Measurements from ENCODE around the gene COQ8A.
"Not testable (repeated sequence)": the region's sequence is repeated elsewhere in the genome, so short reads cannot be mapped to it uniquely, and the experiment has no call there.

The COQ8A gene

GRCh38 chr1:226953175-226953800, 13.2 kb downstream of the COQ8A start:
- no peak for DNase-seq

- no peak for DNase-seq
Observed at GRCh38 chr1:226954337-226954736, 14.2 kb downstream of the COQ8A start.

- DNase-seq: no peak
Observed at GRCh38 chr1:226954777-226955176, 14.7 kb downstream of the COQ8A start.

- not testable (repeated sequence) for DNase-seq
Observed at GRCh38 chr1:226955857-226956256, 15.8 kb downstream of the COQ8A start.

- no peak for DNase-seq
Observed at GRCh38 chr1:226956942-226957713, 17.0 kb downstream of the COQ8A start.

GRCh38 chr1:226957714-226958113, 17.6 kb downstream of the COQ8A start:
- DNase-seq: no peak

- no peak for DNase-seq
Observed at GRCh38 chr1:226958300-226958699, 18.2 kb downstream of the COQ8A start.

- no peak for DNase-seq
Observed at GRCh38 chr1:226960256-226960655, 20.2 kb downstream of the COQ8A start.

- DNase-seq: no peak
Observed at GRCh38 chr1:226960944-226961765, 21.1 kb downstream of the COQ8A start.

GRCh38 chr1:226962421-226963391, 22.6 kb downstream of the COQ8A start:
- no peak for DNase-seq

GRCh38 chr1:226964068-226964425, 24.0 kb downstream of the COQ8A start:
- no peak for DNase-seq

- DNase-seq: no peak
Observed at GRCh38 chr1:226964611-226965486, 24.8 kb downstream of the COQ8A start.

GRCh38 chr1:226965581-226966440, 25.7 kb downstream of the COQ8A start:
- no peak for DNase-seq

- DNase-seq: no peak
Observed at GRCh38 chr1:226966683-226967082, 26.6 kb downstream of the COQ8A start.

GRCh38 chr1:226967665-226968064, 27.6 kb downstream of the COQ8A start:
- DNase-seq: no peak

- no peak for DNase-seq
Observed at GRCh38 chr1:226971765-226972164, 31.7 kb downstream of the COQ8A start.

GRCh38 chr1:226972931-226973330, 32.8 kb downstream of the COQ8A start:
- DNase-seq: no peak

GRCh38 chr1:226973371-226973897, 33.3 kb downstream of the COQ8A start:
- no peak for DNase-seq

- no peak for DNase-seq
Observed at GRCh38 chr1:226973898-226974543, 33.9 kb downstream of the COQ8A start.

Measured in NCI-H2081 treated with DMSO at 0.1 percent for 48 hours (cell line).